Nephron progenitor cell (in vitro differentiated cells): Measurements from ENCODE around the gene AMDHD1.
A peak's percentile ranks its signal among the peaks of the same experiment; 100 is the strongest.

Experiments
- DNase-seq: peaks from one replicate; pipeline ENCODE4 v3.0.0; 2021
- H3K27ac Mint-ChIP-seq: 2 replicates; pipeline ENCODE4 v1.8.0; 2021; ENCODE audit warnings: mild to moderate bottlenecking, moderate library complexity, mixed read lengths
- H3K27me3 Mint-ChIP-seq: 2 replicates; pipeline ENCODE4 v1.8.0; 2021; ENCODE audit warnings: mild to moderate bottlenecking, low read depth, mixed read lengths; ENCODE audit not compliant: poor library complexity
- H3K36me3 Mint-ChIP-seq: 2 replicates; pipeline ENCODE4 v1.8.0; 2021; ENCODE audit warnings: low read depth, mixed read lengths
- H3K4me1 Mint-ChIP-seq: 2 replicates; pipeline ENCODE4 v1.8.0; 2021; ENCODE audit warnings: mixed read lengths
- H3K4me3 Mint-ChIP-seq: 2 replicates; pipeline ENCODE4 v1.8.0; 2021; ENCODE audit warnings: mild to moderate bottlenecking, moderate library complexity, mixed read lengths
- H3K9me3 Mint-ChIP-seq: 2 replicates; pipeline ENCODE4 v1.8.0; 2021; ENCODE audit warnings: mild to moderate bottlenecking, moderate library complexity, mixed read lengths
- TF ChIP-seq, protein P1 (sequence below): fragments of 200-600 bp; sonication (generic); IDR thresholded peaks from 2 replicates; pipeline ENCODE4 v1.5.0; 2021; ENCODE audit warnings: antibody characterized with exemption

AMDHD1 gene, protein sequence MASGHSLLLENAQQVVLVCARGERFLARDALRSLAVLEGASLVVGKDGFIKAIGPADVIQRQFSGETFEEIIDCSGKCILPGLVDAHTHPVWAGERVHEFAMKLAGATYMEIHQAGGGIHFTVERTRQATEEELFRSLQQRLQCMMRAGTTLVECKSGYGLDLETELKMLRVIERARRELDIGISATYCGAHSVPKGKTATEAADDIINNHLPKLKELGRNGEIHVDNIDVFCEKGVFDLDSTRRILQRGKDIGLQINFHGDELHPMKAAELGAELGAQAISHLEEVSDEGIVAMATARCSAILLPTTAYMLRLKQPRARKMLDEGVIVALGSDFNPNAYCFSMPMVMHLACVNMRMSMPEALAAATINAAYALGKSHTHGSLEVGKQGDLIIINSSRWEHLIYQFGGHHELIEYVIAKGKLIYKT

DNA sequence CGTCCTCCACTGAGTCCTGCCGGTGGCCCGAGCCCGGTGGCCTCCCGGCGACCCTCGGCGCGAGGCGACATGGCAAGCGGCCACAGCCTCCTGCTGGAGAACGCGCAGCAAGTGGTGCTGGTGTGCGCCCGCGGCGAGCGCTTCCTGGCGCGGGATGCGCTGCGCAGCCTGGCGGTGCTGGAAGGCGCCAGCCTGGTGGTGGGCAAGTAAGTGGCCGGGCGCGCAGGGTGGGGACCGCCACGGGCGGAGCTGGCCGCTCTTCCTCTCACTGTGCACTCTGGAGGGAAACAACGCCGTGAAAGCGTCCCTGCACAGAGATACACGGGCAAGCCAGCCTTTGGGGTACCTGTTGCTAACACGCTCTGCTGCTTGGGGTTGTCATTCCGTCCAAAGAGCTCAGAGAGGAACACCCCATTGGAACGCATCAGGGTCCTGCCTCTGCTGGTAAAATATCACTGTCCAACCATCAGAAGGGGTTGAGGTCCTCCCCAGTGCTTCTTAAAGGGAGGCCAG, at the start of gene AMDHD1:
Gene AMDHD1, plus strand, starts transcription at position 2 of the 513 bp plus-strand sequence. Its CDS starts 68 bp downstream, at position 70.
- H3K27ac Mint-ChIP-seq = peak within 1 kb of the TSS; percentile 8

DNA sequence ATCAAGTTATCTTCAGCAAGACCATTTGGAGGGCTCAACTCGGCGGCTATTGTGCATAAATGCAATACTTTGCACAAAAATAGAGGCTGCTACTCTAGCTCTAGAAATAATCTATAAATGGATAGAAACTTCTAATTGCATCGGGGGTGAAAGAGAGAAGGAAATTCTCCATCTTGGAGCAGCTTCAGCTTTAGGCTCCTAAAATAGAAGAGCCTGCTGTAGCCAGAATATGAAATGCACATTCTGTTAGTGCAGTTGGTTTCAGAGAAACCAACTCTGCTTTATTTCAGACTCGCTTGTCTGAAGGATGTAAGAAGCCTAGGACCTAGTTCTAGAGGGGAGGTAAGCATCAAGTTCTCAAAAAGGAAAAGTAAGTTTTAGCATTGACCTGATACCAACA, 46.3 kb upstream of the AMDHD1 start:
- DNase-seq = no peak
- no peak overlapping the region for H3K27ac Mint-ChIP-seq
- TF ChIP-seq, protein P1, sequence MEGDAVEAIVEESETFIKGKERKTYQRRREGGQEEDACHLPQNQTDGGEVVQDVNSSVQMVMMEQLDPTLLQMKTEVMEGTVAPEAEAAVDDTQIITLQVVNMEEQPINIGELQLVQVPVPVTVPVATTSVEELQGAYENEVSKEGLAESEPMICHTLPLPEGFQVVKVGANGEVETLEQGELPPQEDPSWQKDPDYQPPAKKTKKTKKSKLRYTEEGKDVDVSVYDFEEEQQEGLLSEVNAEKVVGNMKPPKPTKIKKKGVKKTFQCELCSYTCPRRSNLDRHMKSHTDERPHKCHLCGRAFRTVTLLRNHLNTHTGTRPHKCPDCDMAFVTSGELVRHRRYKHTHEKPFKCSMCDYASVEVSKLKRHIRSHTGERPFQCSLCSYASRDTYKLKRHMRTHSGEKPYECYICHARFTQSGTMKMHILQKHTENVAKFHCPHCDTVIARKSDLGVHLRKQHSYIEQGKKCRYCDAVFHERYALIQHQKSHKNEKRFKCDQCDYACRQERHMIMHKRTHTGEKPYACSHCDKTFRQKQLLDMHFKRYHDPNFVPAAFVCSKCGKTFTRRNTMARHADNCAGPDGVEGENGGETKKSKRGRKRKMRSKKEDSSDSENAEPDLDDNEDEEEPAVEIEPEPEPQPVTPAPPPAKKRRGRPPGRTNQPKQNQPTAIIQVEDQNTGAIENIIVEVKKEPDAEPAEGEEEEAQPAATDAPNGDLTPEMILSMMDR = no peak
- H3K27me3 Mint-ChIP-seq = peaks cover 14% of the 10 kb centered on the region
- H3K4me3 Mint-ChIP-seq = no peak overlapping the region
- H3K9me3 Mint-ChIP-seq = no peaks in the 10 kb centered on the region
- no peaks in the 10 kb centered on the region for H3K4me1 Mint-ChIP-seq
- no peaks in the 10 kb centered on the region for H3K36me3 Mint-ChIP-seq

More for the DNA sequence above, at the start of gene AMDHD1:
- H3K9me3 Mint-ChIP-seq = peaks cover 8% of the 10 kb centered on the region
- H3K27me3 Mint-ChIP-seq = peaks cover 24% of the 10 kb centered on the region
- TF ChIP-seq, protein P1 = no peak
- H3K36me3 Mint-ChIP-seq = no peaks in the 10 kb centered on the region
- peaks cover 16% of the 10 kb centered on the region for H3K4me1 Mint-ChIP-seq
- peak; percentile 77 for DNase-seq
- peak within 1 kb of the TSS; percentile 94 for H3K4me3 Mint-ChIP-seq

DNA sequence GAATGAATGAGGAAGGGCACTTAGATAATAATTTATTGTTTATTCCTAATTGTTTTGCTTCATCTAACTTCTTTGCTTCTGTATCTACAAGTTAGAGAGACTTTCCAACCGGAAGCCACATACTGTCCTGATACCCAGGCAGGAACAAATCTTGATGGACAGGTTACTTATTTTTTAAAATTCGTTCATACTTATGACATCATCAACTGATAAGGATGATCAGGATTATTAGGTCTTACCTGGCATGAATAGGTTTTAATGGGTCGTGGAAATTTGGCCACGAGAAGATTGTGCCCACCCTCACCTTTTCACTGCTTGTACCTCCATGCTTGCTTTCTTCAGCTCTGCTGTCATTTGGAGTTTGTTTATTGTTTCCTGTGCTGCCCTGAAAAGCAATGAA, 45.0 kb upstream of the AMDHD1 start:
- Mint-ChIP-seq H3K4me1 (no peaks in the 10 kb centered on the region), H3K4me3 (no peak overlapping the region), H3K9me3 (peaks cover 2% of the 10 kb centered on the region), H3K27ac (no peak overlapping the region), H3K27me3 (peaks cover 10% of the 10 kb centered on the region), H3K36me3 (no peaks in the 10 kb centered on the region)
- TF ChIP-seq, protein P1 = no peak
- DNase-seq = no peak

DNA sequence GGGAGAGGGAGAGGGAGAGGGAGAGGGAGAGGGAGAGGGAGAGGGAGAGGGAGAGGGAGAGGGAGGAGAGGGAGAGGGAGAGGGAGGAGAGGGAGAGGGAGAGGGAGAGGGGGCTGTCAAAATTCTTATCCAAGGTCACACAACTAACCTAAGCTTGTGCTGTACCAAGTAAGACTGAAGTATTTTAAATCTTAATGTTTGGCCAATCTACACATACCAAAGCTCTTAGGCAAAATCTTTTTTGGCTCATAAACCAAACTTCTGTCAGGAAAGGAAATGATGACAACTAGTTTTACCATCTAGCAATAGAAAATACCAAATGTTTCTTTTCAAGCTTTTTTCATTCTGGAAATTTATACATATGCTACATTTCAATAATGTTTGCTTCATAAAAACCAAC, 34.6 kb upstream of the AMDHD1 start:
- H3K27me3 Mint-ChIP-seq = peaks cover 8% of the 10 kb centered on the region
- DNase-seq = no peak
- no peak overlapping the region for H3K4me3 Mint-ChIP-seq
- no peaks in the 10 kb centered on the region for H3K4me1 Mint-ChIP-seq
- no peaks in the 10 kb centered on the region for H3K36me3 Mint-ChIP-seq
- H3K9me3 Mint-ChIP-seq = peaks cover 39% of the 10 kb centered on the region
- TF ChIP-seq, protein P1 = no peak
- H3K27ac Mint-ChIP-seq = no peak overlapping the region

DNA sequence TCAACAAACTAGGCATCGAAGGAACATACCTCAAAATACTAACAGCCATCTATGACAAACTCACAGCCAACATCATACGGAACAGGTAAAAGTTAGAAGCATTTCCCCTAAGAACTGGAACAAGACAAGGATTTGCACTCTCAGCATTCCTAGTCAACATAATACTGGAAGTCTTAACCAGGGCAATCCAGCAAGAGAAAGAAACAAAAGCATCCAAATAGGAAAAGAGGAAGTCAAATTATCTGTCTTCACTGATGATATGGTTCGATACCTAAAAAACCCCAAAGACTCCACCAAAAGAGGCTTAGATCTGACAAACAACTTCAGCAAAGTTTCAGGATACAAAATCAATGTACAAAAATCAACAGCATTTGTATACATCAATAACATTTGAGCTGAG, 33.3 kb upstream of the AMDHD1 start:
- TF ChIP-seq, protein P1 = no peak
- Mint-ChIP-seq H3K9me3 (peaks cover 31% of the 10 kb centered on the region), H3K27ac (no peak overlapping the region), H3K4me3 (no peak overlapping the region), H3K36me3 (no peaks in the 10 kb centered on the region), H3K4me1 (no peaks in the 10 kb centered on the region), H3K27me3 (peaks cover 12% of the 10 kb centered on the region)
- DNase-seq = no peak
